ENCODE data around the gene GTPBP2.
A peak's percentile ranks its signal among the peaks of the same experiment; 100 is the strongest.
"Not testable (repeated sequence)": the region's sequence is repeated elsewhere in the genome, so short reads cannot be mapped to it uniquely, and the experiment has no call there.

The GTPBP2 gene

GRCh38 chr6:43658161-43658560, 29.1 kb upstream of the GTPBP2 start:
- DNase-seq: no peak

DNA sequence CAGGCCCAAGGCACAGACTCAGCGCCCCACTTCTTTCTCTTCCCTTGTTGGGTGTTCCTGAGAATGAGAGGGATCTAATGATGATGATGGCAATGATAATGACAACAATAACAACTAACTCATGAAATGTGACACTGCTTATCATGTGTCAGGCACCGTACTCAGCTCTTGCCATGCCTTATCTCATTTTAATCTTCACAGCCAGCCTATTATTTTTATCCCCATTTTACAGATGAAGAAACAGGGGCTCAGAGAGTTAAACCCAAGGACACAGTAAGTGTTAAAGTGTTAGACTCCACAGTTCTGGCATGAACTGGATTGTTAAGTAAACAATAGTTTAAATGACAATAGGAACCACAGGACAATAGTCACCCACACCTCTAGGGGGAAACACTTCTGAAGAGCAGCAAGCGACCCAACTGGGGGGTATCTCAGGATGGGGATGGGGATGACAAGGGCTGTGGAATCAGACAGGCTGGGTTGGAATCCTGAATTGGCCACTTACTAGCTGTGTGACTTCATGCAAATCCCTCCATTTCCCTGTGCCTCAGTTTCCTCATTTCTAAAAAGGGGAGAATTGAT, 28.2 kb upstream of the GTPBP2 start:
- no peak for DNase-seq

GRCh38 chr6:43652822-43653221, 23.8 kb upstream of the GTPBP2 start:
- DNase-seq: not testable (repeated sequence)

DNA sequence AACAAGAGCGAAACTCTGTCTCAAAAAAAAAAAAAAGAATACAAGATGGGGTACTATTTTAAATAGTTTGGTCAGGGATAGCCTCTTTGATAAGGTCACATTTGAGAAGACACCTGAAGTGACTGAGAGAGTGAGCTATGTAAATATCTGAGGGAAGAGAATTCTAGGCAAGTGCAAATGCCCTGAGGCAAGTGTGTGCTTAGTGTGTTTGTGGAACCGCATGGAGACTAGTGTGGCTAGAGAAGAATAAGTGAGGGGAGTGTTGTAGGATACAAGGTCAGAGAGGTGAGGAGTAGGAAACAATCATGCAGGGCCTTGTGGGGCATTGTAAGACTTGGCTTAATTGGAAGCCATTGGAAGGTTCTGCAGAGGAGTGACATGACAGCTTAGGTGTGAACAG, 19.2 kb upstream of the GTPBP2 start:
- no peak for DNase-seq

DNA sequence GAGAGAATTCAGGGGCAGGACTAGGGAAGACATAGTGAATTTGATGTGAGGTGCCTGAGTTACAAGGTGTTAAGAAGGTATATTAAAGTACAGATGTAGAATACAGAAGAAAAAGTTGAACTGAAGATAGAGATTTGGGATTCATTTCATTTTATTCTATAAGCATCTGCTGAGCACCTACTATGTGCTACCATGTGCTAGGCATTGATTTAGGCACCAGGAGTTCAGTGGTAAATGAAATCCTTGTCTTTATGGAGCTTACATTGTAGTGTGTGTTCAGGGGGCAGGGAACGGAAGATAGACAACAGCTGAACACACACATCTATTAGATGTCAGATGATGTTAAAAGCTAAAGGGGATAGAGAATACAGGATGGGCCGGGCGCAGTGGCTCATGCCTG, 18.5 kb upstream of the GTPBP2 start:
- DNase-seq: no peak

GRCh38 chr6:43645613-43645964, 16.5 kb upstream of the GTPBP2 start:
- DNase-seq: no peak

GRCh38 chr6:43644940-43645612, 16.0 kb upstream of the GTPBP2 start, which contains the start of gene RSPH9:
RSPH9 (plus strand) TSS chr6:43645036; CDS start chr6:43645099, 63 bp downstream.
- DNase-seq: peak in 3 of 4 experiments; percentile 42 to 67 (median 53)

GRCh38 chr6:43639984-43640800, 11.1 kb upstream of the GTPBP2 start:
- DNase-seq: peak; percentile 36 to 70 (median 62)

DNA sequence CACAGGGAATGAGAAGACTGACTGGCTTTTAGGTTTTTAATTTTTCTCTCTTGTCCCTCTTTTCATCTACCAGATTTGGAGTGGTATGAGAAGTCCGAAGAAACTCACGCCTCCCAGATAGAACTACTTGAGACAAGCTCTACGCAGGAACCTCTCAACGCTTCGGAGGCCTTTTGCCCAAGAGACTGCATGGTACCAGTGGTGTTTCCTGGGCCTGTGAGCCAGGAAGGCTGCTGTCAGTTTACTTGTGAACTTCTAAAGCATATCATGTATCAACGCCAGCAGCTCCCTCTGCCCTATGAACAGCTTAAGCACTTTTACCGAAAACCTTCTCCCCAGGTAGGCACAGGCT, 7.2 kb upstream of the GTPBP2 start:
- DNase-seq: peak in 1 of 4 experiments; percentile 28

DNA sequence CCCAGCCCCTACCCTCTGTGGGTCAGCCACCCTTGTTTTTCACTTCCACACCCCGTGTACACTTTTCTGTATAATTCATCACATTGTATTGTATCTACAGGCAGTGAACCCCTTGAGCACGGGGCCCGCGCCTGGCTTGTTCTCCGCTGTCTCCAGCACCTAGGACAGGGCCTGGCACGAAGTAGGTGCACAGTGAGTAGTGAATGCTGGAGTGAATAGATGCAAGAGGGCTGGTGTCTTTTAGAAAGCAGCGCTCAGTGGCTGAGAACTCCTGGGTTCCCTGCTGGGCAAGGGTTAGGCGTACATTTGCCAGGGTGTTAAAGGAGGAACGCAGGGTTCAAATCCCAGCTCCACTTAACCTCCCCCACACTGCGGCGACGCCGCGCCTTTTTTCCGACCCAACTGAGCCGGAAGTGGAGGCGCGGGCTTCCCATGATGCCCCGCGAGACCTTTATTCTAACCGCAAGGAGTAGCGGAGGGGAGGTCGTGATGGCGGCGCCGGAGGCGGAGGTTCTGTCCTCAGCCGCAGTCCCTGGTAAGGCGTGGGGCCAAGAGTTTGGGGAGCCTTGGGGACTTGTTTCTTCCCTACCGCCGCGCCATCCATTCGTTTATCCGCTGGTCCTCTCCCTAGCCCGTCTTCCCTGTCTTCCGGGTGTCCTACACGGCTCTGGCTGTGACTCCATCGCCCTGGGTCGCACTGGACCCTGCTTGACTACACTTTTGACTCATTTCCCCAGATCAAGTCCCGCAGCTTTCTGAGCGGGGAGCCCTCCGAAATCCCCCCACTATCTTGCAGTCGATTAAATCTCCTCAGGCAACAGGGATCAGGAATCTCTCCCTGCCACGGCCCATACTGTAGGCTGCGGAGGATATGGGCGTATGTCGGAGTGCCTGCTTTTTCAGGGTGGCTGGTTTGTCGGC, 6.6 kb upstream of the GTPBP2 start, which contains the start of gene MAD2L1BP:
TSS of gene MAD2L1BP (plus strand) at position 454 of the 921 bp plus-strand sequence. CDS start at position 490, 36 bp downstream.
- DNase-seq: peak; percentile 77 to 91 (median 86)

- DNase-seq: no peak
Observed at GRCh38 chr6:43634702-43635303, 5.7 kb upstream of the GTPBP2 start.

DNA sequence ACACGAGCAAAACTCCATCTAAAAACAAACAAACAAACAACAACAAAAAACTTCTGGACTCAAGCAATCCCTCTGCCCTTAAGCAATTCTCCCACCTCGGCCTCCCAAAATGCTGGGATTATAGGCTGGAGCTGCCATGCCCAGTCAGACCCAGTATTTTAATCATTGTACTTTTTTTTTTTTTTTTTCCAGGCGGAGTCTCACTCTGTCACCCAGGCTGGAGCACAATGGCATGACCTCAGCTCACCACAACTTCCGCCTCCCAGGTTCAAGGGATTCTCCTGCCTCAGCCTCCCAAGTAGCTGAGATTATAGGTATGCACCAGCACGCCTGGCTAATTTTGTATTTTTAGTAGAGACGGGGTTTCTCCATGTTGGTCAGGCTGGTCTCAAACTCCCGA, 3.9 kb upstream of the GTPBP2 start:
- DNase-seq: not testable (repeated sequence)

DNA sequence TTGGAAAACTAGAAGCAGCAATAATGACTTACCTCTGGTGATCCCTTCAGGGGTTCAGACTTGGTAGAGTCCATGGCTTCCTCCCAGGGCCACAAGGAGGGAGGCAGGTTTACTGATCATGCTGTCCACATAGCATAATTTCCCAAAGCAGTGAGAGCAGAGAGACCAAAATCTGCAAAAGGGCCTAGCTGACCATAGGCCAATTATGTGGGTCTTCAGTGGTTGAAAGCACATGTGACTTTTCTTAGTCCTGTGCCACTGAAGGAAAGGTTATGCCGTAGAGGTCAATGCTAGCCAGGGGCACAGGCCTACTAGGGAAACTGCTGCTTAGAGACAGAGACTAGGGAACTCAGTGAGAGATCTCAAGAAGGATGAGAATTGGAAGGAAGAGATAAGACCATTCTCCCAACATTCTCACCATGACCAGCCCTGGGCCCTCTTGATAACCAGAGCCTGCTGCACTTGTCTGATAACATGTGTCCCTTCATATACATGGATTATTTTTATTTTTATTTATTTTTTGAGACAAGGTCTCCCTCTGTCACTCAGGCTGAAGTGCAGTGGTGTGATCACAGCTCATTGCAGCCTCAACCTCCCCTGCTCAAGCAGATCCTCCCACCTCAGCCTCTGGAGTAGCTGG, 2.0 kb upstream of the GTPBP2 start:
- no peak for DNase-seq

DNA sequence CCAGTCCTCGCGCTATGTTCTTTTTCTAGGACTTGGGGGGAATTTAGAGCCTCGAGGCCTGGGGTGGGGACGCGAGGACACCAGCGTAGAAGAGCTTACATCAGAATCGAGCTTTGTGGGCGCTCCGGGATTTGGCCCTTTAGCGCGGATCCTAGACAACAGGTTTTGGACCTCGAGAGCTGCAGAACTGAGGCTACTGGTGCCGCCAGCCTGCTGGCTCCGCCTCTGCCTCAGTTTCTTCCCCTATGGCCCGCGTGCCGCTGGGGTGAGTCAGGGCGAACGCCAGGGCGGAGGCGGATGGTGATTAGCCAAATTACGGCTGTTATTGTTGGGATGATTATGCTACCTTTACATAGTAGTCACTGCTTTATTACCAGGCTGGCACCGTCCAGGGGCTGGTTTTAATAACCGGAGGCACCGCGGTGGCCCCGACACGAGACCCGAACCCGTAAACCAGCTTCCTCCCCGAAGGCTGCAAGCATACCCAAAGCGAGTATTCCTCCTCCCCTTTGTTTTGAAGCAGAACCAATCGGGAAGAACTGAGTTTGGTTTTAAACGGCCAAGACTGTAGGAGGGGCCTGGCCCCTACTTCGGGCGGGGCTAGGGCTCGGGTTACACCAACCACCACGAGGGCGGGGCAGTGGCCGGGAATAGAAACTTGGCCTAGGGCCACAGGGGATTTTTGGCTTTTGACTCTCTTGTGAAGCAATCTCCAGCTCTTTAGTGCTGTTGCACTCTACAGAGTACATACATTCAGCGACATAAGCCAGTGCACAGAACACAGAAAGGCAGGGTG, 639 bp upstream of the GTPBP2 start:
- peak; percentile 97 to 99 (median 98) for DNase-seq

- peak; percentile 23 to 56 (median 44) for DNase-seq
Observed at GRCh38 chr6:43628393-43629103, 516 bp downstream of the GTPBP2 start.

DNA sequence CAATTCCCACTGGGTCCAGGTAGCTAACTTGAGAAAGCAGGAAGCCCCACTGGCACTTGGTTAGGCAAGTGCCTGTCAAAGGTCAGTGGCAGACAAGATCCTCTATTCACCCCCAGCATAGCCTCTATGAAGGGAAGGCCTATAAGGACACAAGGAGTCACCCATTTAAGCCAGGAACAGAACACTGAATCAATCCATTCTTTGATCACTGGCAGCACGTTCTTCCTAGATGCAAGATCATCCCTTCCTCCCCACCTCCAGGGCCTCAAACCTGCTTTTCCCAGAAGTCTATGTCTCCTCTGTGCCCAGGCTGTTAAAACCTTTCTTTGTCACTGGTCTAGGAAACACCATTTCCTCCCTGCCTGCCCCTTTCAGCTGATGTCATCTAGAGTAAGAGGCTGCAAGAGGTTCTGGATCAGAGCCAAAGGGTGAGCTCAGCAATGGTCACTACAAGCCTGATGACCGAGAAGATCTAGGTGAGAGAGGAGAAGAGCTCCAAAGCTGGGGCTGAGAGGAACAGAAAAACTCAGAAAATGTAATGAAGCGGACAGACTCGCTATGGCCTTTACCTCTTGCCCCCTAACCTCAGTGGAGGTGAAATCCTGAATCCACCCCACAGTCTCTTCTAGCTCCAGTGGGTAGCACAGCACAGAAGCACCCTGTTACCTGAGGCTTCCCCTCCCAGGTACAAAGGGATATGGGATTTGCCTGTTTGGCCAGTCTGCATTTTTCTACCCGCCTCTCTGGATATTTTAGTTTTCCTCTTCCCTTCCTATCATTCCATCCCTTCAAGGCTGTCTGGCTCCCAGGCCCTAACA, 1.8 kb downstream of the GTPBP2 start:
- DNase-seq: peak; percentile 93 to 98 (median 96)

GRCh38 chr6:43625393-43625992, 3.6 kb downstream of the GTPBP2 start:
- no peak for DNase-seq

DNA sequence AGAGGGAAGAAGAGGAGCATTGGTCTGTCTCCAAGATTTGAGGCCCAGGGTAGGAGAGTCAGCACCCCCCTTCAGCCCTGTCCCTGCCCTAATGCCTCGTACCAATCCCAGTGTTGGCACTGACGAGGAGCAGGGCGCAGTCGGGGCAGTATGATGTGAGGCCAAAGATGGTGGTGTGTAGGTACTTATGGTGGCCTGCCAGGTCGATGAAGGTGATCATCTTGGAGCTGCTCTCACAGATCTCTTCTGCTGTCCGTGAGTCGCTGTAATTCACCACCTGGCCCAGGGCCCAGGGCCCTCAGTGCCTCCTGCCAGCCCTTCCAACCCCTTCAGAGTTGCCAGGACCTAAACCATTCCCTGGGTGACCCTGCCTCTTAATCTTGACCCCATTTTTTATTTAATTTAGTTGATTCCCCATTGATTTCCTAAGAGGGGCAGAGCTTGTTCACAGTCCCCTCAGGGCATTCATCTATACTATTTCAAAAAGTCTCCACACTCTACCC, 4.2 kb downstream of the GTPBP2 start:
- no peak for DNase-seq
